Natural killer cell treated with Interleukin-12 subunit alpha and Interleukin-12 subunit beta and Interleukin-15 and Interleukin-18, amount 100 ng/mL, for 72 hours (primary cell): ENCODE data around the gene SLC25A6. TPM values are rescaled to one million over a fixed set of nuclear protein-coding genes. Genes with fewer than 3 reads are reported as not detected.
A peak's percentile ranks its signal among the peaks of the same experiment; 100 is the strongest.

Experiments used
- ATAC-seq, 2 donors: fragments of 150-1000 bp; cut with Tn5 transposase in 1 of 2; sonication (Bioruptor Pico), chemical (Tn5 transposase) in 1 of 2; 2 replicates each; pipeline ENCODE4 v1.10.0; 2021
- DNase-seq: peaks from one replicate; pipeline ENCODE4 v3.0.0; 2022; ENCODE audit warnings: low spot score
- H3K27ac Mint-ChIP-seq, 2 donors: 1 replicate in 1 of 2; 2 replicates in 1 of 2; pipeline ENCODE4 v1.8.0; 2022; ENCODE audit warnings: mixed read lengths in 2 of 2, mild to moderate bottlenecking in 1 of 2, moderate library complexity in 1 of 2
- H3K27me3 Mint-ChIP-seq, 2 donors: 1 replicate in 1 of 2; 2 replicates in 1 of 2; pipeline ENCODE4 v1.8.0; 2022; ENCODE audit warnings: mixed read lengths in 2 of 2
- H3K36me3 Mint-ChIP-seq: one replicate; pipeline ENCODE4 v1.8.0; 2022; ENCODE audit warnings: mixed read lengths
- H3K4me1 Mint-ChIP-seq, 2 donors: 1 replicate in 1 of 2; 2 replicates in 1 of 2; pipeline ENCODE4 v1.8.0; 2022; ENCODE audit warnings: low read depth in 2 of 2, mixed read lengths in 2 of 2, mild to moderate bottlenecking in 1 of 2
- H3K4me3 Mint-ChIP-seq: one replicate; pipeline ENCODE4 v1.8.0; 2022; ENCODE audit warnings: mixed read lengths
- H3K9me3 Mint-ChIP-seq: 2 replicates; pipeline ENCODE4 v1.8.0; 2022; ENCODE audit warnings: mixed read lengths
- total RNA-seq, 2 donors: library from RNA; stranded (reverse); gene quantifications; one replicate each; pipeline ENCODE4 v1.2.3, GENCODE V29; 2022

SLC25A6 gene
- total RNA-seq, 2 donors from 2014 or later = 224 to 343 TPM

DNA sequence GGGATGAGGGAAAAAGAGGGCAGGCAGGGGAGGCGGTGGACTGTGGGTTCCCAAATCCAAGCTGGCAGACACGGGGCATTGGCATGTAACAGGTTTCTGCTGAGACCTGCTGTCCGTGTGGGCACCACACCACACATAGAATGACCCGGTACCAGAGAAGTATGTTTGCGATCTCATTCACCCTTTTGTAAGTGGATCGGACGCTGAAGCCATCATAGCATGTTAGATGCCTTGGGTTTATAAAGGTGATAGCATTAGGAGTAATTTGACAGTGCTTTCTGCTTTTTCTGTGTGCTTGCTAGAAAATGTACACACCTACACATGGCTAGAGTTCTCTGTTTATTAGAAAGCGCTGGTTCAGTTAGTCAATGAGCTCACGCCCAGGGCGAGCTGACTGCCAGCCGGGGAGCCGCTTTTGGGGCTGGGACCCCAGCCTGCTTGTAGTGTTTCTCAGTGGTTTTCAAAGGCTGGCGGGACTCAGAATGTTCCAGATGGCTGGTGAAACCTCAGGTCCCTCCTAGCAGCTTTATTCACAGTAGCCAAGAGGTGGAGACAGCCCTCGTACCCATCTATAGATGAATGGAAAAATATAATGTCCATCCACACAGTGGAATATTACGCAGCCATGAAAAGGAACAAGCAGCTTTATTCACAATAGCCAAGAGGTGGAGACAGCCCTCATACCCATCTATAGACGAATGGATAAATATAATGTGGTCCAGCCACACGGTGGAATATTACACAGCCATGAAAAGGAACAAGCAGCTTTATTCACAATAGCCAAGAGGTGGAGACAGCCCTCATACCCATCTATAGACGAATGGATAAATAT is 54.7 kb downstream of the SLC25A6 start:
- peak overlapping the region; percentile 96 for H3K4me3 Mint-ChIP-seq
- DNase-seq = no peak
- H3K27ac Mint-ChIP-seq = peak overlapping the region; percentile 88 to 94
- peak in 1 of 2 donors; percentile 7 for ATAC-seq
- peaks cover 0 to 3% of the 10 kb centered on the region in 2 donors for H3K27me3 Mint-ChIP-seq
- H3K9me3 Mint-ChIP-seq = no peaks in the 10 kb centered on the region
- H3K36me3 Mint-ChIP-seq = no peaks in the 10 kb centered on the region
- peaks cover 18 to 26% of the 10 kb centered on the region in 2 donors for H3K4me1 Mint-ChIP-seq

DNA sequence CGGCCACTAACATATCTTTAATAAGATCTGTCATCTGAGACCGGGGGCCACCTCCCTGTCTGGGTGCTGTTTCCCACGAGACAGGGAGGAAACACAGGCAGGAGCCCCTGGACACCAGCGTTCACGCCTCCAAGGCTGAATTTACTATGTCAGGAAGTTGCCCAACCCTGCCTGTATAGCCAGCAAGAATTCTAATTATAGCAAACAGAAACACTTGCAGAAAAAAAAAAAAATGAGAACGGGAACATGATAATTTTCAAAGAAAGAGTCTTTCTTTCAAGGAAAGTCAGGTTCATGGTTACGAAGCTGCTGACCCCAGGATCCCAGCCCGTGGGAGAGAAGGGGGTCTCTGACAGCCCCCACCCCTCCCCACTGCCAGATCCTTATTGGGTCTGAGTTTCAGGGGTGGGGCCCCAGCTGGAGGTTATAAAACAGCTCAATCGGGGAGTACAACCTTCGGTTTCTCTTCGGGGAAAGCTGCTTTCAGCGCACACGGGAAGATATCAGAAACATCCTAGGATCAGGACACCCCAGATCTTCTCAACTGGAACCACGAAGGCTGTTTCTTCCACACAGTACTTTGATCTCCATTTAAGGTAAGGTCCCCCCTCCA is 55.5 kb downstream of the SLC25A6 start, which contains the start of gene IL3RA:
Gene IL3RA, plus strand, starts transcription at position 455 of the 613 bp plus-strand sequence. CDS start 4,981 bp downstream, outside the sequence.
- Mint-ChIP-seq H3K27me3 (peaks cover 0 to 3% of the 10 kb centered on the region in 2 donors), H3K36me3 (no peaks in the 10 kb centered on the region), H3K9me3 (no peaks in the 10 kb centered on the region), H3K4me3 (peak within 1 kb of the TSS; percentile 96), H3K4me1 (peaks cover 18 to 26% of the 10 kb centered on the region in 2 donors), H3K27ac (peak within 1 kb of the TSS; percentile 88 to 94)
- ATAC-seq = peak; percentile 82 to 87
- DNase-seq = peak; percentile 76

Other genes starting within 250 kb of the SLC25A6 start
- gene CRLF2, start 179.5 kb downstream of the SLC25A6 start, total RNA-seq = 1 to 10 TPM in 1 of 2 donors, not detected in 1; 2.3 TPM
- gene CSF2RA, start 123.3 kb downstream of the SLC25A6 start, total RNA-seq = 1 to 10 TPM in 1 of 2 donors, not detected in 1; 2.0 TPM
- 10 to 100 TPM; 13.1 to 29.2 TPM for gene IL3RA, start 55.3 kb downstream of the SLC25A6 start, total RNA-seq
- gene ASMTL, start 60.8 kb upstream of the SLC25A6 start, total RNA-seq = 10 to 100 TPM; 84.8 to 94.2 TPM
- gene P2RY8, start 145.1 kb upstream of the SLC25A6 start, total RNA-seq = 10 to 100 TPM; 19.5 to 59.1 TPM
- gene AKAP17A, start 199.5 kb upstream of the SLC25A6 start, total RNA-seq = 10 to 100 TPM; 74.3 to 98.4 TPM
- gene ASMT, start 222.9 kb upstream of the SLC25A6 start, total RNA-seq = 1 to 10 TPM; 1.7 to 1.8 TPM